ENCODE results near the gene FASN. TPM values are rescaled to one million over a fixed set of nuclear protein-coding genes. Genes with fewer than 3 reads are reported as not detected.
A peak's percentile ranks its signal among the peaks of the same experiment; 100 is the strongest.

The FASN gene
- total RNA-seq, 1 experiment from 2014 or later, result 346 TPM

- in situ Hi-C loops (cut with HindIII; ENCODE audit: low sequenced_read_pairs), result no loop called here
- peak; percentile 42 for DNase-seq (ENCODE audit: low spot score)
These were observed 17.1 kb downstream of the FASN start for GRCh38 chr17:82080789-82081464.

- in situ Hi-C loops (cut with HindIII; ENCODE audit: low sequenced_read_pairs), result no loop called here
- peak; percentile 49 for DNase-seq (ENCODE audit: low spot score)
These were observed 17.8 kb downstream of the FASN start for GRCh38 chr17:82080048-82080788.

GRCh38 chr17:82079001-82079677 is 18.9 kb downstream of the FASN start:
- no peak for DNase-seq (ENCODE audit: low spot score)
- in situ Hi-C loops (cut with HindIII; ENCODE audit: low sequenced_read_pairs), result no loop called here

- in situ Hi-C loops (cut with HindIII; ENCODE audit: low sequenced_read_pairs), result no loop called here
- DNase-seq (ENCODE audit: low spot score), result no peak
These were observed 19.6 kb downstream of the FASN start for GRCh38 chr17:82078433-82078832.

GRCh38 chr17:82077617-82078358 is 20.2 kb downstream of the FASN start:
- in situ Hi-C loops (cut with HindIII; ENCODE audit: low sequenced_read_pairs), result no loop called here
- peak; percentile 38 for DNase-seq (ENCODE audit: low spot score)

GRCh38 chr17:82076785-82077591 is 21.0 kb downstream of the FASN start:
- no peak for DNase-seq (ENCODE audit: low spot score)
- in situ Hi-C loops (cut with HindIII; ENCODE audit: low sequenced_read_pairs), result no loop called here

- in situ Hi-C loops (cut with HindIII; ENCODE audit: low sequenced_read_pairs), result no loop called here
These were observed 21.8 kb downstream of the FASN start for GRCh38 chr17:82076018-82076784.

DNA sequence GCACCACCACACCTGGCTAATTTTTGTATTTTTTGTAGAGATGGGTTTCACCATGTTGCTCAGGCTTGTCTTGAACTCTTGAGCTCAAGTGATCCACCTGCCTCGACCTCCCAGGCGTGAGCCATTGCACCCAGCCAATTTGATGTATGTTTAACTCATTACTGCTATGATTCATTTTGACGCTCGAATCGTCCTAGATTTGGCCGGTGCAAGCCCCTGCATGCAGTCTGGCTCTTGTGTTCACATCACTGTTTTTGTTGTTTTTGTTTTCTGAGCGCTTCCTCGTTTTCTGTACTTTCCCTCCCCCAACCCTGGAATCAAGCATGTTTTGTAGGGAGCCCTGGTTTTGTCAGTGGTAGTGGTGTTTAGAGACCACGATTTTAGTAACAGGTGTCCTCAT is 24.6 kb downstream of the FASN start:
- in situ Hi-C loops (cut with HindIII; ENCODE audit: low sequenced_read_pairs), result no loop called here
- DNase-seq (ENCODE audit: low spot score), result no peak

More at GRCh38 chr17:82076018-82076784, 21.8 kb downstream of the FASN start:
- DNase-seq (ENCODE audit: low spot score), result no peak

DNA sequence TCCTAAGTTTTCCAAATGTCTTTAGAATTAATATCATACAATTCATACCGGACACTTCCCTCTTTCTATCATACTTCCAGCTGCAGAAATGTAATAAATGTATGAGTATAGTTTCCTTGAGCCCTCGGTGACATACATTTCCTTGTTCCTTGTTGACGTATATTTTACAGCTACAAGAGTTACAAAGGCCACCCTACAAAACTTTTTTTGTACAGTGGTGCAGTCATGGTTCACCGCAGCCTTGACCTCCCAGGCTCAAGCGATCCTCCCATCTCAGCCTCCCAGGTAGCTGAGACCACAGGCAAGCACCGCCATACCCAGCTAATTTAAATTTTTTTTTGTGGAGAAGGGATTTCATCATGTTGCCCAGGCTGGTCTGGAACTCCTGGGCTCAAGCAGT is 25.2 kb downstream of the FASN start:
- DNase-seq (ENCODE audit: low spot score), result no peak
- in situ Hi-C loops (cut with HindIII; ENCODE audit: low sequenced_read_pairs), result no loop called here

GRCh38 chr17:82070611-82071010 is 27.4 kb downstream of the FASN start:
- DNase-seq (ENCODE audit: low spot score), result no peak

DNA sequence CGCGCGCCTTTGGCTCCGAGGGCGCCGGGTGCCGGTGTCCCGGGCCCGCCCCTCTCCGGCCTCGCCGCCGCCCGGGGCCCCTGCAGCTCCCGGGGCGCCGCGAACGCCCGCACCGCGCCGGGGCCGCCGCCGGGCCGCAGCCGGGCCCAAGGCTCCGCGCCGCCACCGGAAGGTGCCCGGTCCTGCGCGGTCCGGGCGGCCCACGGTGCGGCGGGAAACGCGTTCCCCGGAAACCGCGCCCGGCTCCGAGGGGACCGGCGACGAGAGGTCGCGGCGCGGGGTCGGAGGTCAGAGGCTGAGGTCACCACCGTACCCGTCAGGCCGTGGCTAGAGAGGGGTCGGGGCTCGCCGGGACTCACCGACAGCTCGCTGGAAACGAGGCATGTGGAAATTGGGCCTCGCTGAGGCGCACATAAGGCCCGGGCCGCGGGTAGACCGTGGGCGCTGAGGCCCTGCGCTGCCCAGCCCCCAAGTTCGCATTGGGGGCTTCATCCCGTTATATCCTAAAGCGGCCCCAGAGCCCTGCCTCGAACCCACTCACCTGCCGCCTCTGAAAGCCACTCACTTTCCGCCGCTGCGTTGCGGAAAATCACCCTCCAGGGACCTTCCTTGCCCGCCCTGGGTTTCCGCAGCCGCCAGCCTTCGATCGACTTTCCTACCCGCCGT is 32.3 kb downstream of the FASN start, which contains the start of gene DUS1L:
TSS of gene DUS1L (minus strand) at position 167 of the 666 bp plus-strand sequence. CDS start 745 bp downstream, outside the sequence.
- in situ Hi-C loops (cut with HindIII; ENCODE audit: low sequenced_read_pairs), result no loop called here
- peak; percentile 38 for DNase-seq (ENCODE audit: low spot score)

More at GRCh38 chr17:82070611-82071010, 27.4 kb downstream of the FASN start:
- in situ Hi-C loops (cut with HindIII; ENCODE audit: low sequenced_read_pairs), result no loop called here

DNA sequence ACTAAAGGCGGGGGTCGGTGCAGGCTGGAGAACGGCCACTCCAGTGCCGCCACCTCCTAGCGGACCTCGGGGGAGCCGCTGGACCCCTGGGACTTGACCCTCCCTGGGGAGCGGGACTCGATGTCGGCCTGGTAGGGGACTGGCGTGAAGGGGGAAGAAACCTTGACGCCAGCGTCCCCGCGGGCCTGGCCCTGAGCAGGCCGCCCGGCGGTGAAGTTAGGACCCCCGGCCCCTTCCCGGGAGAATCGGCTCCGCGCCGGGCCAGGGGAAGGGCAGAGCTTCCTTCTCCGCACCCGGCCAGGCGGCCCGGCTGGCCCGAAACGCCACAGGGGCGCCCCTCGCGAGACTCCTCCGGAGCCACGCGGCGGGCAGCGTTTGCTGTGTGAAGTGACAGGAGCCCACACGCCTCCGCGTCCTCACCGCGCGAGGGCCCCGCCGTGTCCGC is 32.8 kb downstream of the FASN start:
- DNase-seq (ENCODE audit: low spot score), result no peak
- in situ Hi-C loops (cut with HindIII; ENCODE audit: low sequenced_read_pairs), result no loop called here

DNA sequence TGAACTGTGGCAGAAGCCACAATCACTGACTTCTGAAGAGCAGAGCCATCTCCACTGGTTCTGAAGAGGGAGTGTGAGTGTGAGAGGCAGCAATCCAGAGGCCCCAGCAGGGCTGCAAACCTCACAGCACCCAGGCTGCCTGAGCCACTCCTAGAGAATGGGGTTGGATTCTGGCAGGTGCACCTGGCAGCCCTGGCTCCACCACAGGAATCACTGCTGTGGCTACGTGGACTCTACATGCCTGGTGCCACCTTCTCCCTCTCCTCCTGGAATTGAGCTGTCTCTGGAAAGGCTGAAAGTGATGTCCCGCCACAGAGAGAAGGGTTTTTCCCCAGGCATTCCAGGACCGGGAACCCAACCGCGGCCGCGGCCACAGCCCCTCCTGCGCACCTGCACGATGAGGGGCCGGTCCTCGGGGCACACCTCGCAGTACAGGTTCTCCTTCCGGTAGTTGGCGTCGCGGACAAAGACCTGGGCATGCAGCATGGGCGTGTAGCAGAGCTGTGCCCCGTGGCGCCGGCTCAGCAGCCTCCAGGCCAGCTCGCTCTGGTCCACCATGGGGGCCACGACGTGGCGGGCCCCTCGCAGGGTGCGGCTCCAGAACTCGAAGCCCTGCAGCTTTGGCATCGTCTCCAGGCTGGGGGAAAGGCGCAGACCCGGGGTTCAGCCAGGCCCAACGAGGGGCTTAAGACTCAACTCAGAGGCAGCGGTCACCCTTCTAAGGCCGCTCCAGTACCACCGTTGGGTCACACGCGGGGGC is 33.4 kb downstream of the FASN start:
- no peak for DNase-seq (ENCODE audit: low spot score)
- in situ Hi-C loops (cut with HindIII; ENCODE audit: low sequenced_read_pairs), result no loop called here

- in situ Hi-C loops (cut with HindIII; ENCODE audit: low sequenced_read_pairs), result no loop called here
- DNase-seq (ENCODE audit: low spot score), result no peak
These were observed 34.3 kb downstream of the FASN start for GRCh38 chr17:82063424-82064415.

- in situ Hi-C loops (cut with HindIII; ENCODE audit: low sequenced_read_pairs), result no loop called here
- DNase-seq (ENCODE audit: low spot score), result no peak
These were observed 35.1 kb downstream of the FASN start for GRCh38 chr17:82062984-82063368.

Measured in G401 (cell line).